Lower lobe of right lung (tissue), 2 donors: ENCODE data around the gene TPCN1. TPM values are rescaled to one million over a fixed set of nuclear protein-coding genes. Genes with fewer than 3 reads are reported as not detected.

ENCODE experiments used
- ATAC-seq, 2 donors: fragments of 200-7000 bp; cut with Tn5 transposase; one replicate each; pipeline ENCODE4 v1.9.1; 2020 to 2022; ENCODE audit warnings: mild to moderate bottlenecking in 2 of 2, moderate library complexity in 2 of 2
- DNase-seq: peaks from one replicate; pipeline ENCODE4 v3.0.0-alpha.2; 2020
- H3K27ac ChIP-seq: fragments of 200-600 bp; one replicate; pipeline ENCODE4 v1.8.0; 2022
- H3K27me3 ChIP-seq: fragments of 200-600 bp; one replicate; pipeline ENCODE4 v1.8.0; 2022; ENCODE audit warnings: low read depth
- H3K36me3 ChIP-seq: fragments of 200-600 bp; one replicate; pipeline ENCODE4 v1.8.0; 2022; ENCODE audit warnings: mild to moderate bottlenecking
- H3K4me1 ChIP-seq: fragments of 200-600 bp; one replicate; pipeline ENCODE4 v1.8.0; 2022
- H3K4me3 ChIP-seq: fragments of 200-600 bp; one replicate; pipeline ENCODE4 v1.8.0; 2022; ENCODE audit warnings: mild to moderate bottlenecking
- H3K9me3 ChIP-seq: fragments of 200-600 bp; one replicate; pipeline ENCODE4 v1.8.0; 2022
- CTCF ChIP-seq: fragments of 200-600 bp; IDR thresholded peaks from one replicate; pipeline ENCODE4 v1.8.0; 2022; ENCODE audit warnings: antibody characterized with exemption, mild to moderate bottlenecking
- intact Hi-C: fragments of 100-400 bp; cut with DNase I; formaldehyde crosslinking; loops from one replicate; pipeline ENCODE4 v1.11.0; 2022
- total RNA-seq: library from RNA; stranded (reverse); fragmentation: NEBNext Ultra II Directional; extraction: Animal tissue kit (Norgen Biotek cat#: 25700); gene quantifications from one replicate; pipeline ENCODE4 v1.2.1, GENCODE V29; 2021
- donor health status: DM: no; HTN: yes; CAD: no; lungs with severe emphysema.

TPCN1 gene
- total RNA-seq, 1 donor from 2014 or later = 68.1 TPM

GRCh38 chr12:113208041-113208934 lies 13.0 kb upstream of the TPCN1 start:
- Histone ChIP-seq H3K27ac (peak overlapping the region; percentile 57), H3K9me3 (no peaks in the 10 kb centered on the region), H3K4me1 (peaks cover 37% of the 10 kb centered on the region), H3K27me3 (no peaks in the 10 kb centered on the region), H3K36me3 (no peaks in the 10 kb centered on the region), H3K4me3 (no peak overlapping the region)
- TF ChIP-seq CTCF = no peak
- DNase-seq (no peak), ATAC-seq (peak; percentile 85 to 91)
- intact Hi-C loops = loop anchor here (10.0 kb wide), 1 partner anchor 147 kb away; the partner anchor contains the start of gene PLBD2

- DNase-seq (no peak), ATAC-seq (no peak)
- no peak overlapping the region for H3K27ac ChIP-seq
- H3K9me3 ChIP-seq = no peaks in the 10 kb centered on the region
- intact Hi-C loops = no loop called here
- H3K36me3 ChIP-seq = no peaks in the 10 kb centered on the region
- H3K4me1 ChIP-seq = peaks cover 53% of the 10 kb centered on the region
- H3K27me3 ChIP-seq = no peaks in the 10 kb centered on the region
- H3K4me3 ChIP-seq = no peak overlapping the region
- TF ChIP-seq CTCF = no peak
These were observed 10.1 kb upstream of the TPCN1 start for GRCh38 chr12:113211160-113211559.

- H3K27me3 ChIP-seq = no peaks in the 10 kb centered on the region
- H3K27ac ChIP-seq = peak overlapping the region; percentile 56
- no peak overlapping the region for H3K4me3 ChIP-seq
- intact Hi-C loops = no loop called here
- peaks cover 31% of the 10 kb centered on the region for H3K4me1 ChIP-seq
- peak; percentile 61 for DNase-seq
- no peaks in the 10 kb centered on the region for H3K36me3 ChIP-seq
- H3K9me3 ChIP-seq = no peaks in the 10 kb centered on the region
- no peak for TF ChIP-seq CTCF
- ATAC-seq = peak; percentile 92 to 94
These were observed 6.3 kb upstream of the TPCN1 start for GRCh38 chr12:113214895-113215400.

GRCh38 chr12:113216027-113216426 lies 5.2 kb upstream of the TPCN1 start:
- peaks cover 33% of the 10 kb centered on the region for H3K4me1 ChIP-seq
- no peak overlapping the region for H3K4me3 ChIP-seq
- ATAC-seq (no peak), DNase-seq (no peak)
- no peaks in the 10 kb centered on the region for H3K9me3 ChIP-seq
- H3K36me3 ChIP-seq = no peaks in the 10 kb centered on the region
- TF ChIP-seq CTCF = no peak
- no peak overlapping the region for H3K27ac ChIP-seq
- H3K27me3 ChIP-seq = no peaks in the 10 kb centered on the region
- intact Hi-C loops = no loop called here

GRCh38 chr12:113220593-113221180 lies 577 bp upstream of the TPCN1 start:
- no peak for TF ChIP-seq CTCF
- H3K4me3 ChIP-seq = peak overlapping the region; percentile 73
- no peak for DNase-seq
- peaks cover 51% of the 10 kb centered on the region for H3K4me1 ChIP-seq
- H3K27me3 ChIP-seq = no peaks in the 10 kb centered on the region
- intact Hi-C loops = no loop called here
- ATAC-seq = no peak
- H3K9me3 ChIP-seq = no peaks in the 10 kb centered on the region
- H3K36me3 ChIP-seq = no peaks in the 10 kb centered on the region
- peak overlapping the region; percentile 80 for H3K27ac ChIP-seq
